HCT116 (cell line): ENCODE measurements around the gene CDH4. TPM values are rescaled to one million over a fixed set of nuclear protein-coding genes. Genes with fewer than 3 reads are reported as not detected.

Experiments
- ATAC-seq: fragments of 200-7000 bp; cut with Tn5 transposase; 2 replicates; pipeline ENCODE4 v1.9.1; 2020; ENCODE audit warnings: mild to moderate bottlenecking, moderate library complexity
- BruUV-seq: library from RNA; stranded (reverse); fragments of 400-500 nt; replicated peaks from 2 replicates; lab custom pipeline; 2021; lab: Mats Ljungman, UMichigan
- CTCF ChIA-PET: fragments of 300-600 bp; sonication (Branson Sonifier 250); formaldehyde crosslinking; loops from one replicate; lab custom pipeline; 2021; ENCODE audit warnings: antibody characterized with exemption; lab: Charles Lee
- POLR2A ChIA-PET: fragments of 300-600, 350-600 bp; sonication (Branson Sonifier 250); formaldehyde crosslinking; loops from one replicate; lab custom pipeline; 2021; ENCODE audit warnings: antibody characterized with exemption; lab: Charles Lee
- RAD21 ChIA-PET, 2 experiments: fragments of 300-600 bp; sonication (Branson Sonifier 250); formaldehyde crosslinking; loops; one replicate each; lab custom pipeline; 2023; ENCODE audit warnings: low total read pairs in 2 of 2; ENCODE audit not compliant: uncharacterized antibody in 2 of 2, unreplicated experiment in 2 of 2, low non-redundant PET in 1 of 2; lab: Charles Lee
- DNase-seq: peaks from one replicate; pipeline ENCODE4 v3.0.0-alpha.2; 2010; ENCODE audit warnings: low read depth, low spot score
- H2AFZ ChIP-seq: fragments of 200-600 bp; shearing (Covaris generic), sonication (generic); 2 replicates; pipeline ENCODE4 v1.6.1; 2017; ENCODE audit warnings: low read depth, mixed run types, mixed read lengths, antibody characterized with exemption, low read length; ENCODE audit not compliant: poor library complexity, severe bottlenecking
- H3K27ac ChIP-seq: 2 replicates; pipeline ENCODE4 v1.5.1; 2012; ENCODE audit warnings: low read depth, low read length
- H3K27me3 ChIP-seq: fragments of 200-600 bp; sonication (generic); 2 replicates; pipeline ENCODE4 v1.6.1; 2016; ENCODE audit warnings: mixed run types, low read length, mixed read lengths; ENCODE audit not compliant: insufficient read depth
- H3K36me3 ChIP-seq, 2 experiments: fragments of 200-500 bp in 1 of 2; fragments of 200-600 bp in 1 of 2; sonication (Bioruptor generic) in 1 of 2; sonication (generic) in 1 of 2; 2 replicates each; pipeline versions ENCODE4 v1.5.1 to v1.6.1; 2014 to 2016; ENCODE audit warnings: low read length in 2 of 2, inconsistent platforms in 1 of 2, mixed read lengths in 1 of 2, mixed run types in 1 of 2; ENCODE audit not compliant: insufficient read depth in 2 of 2, control insufficient read depth in 1 of 2
- H3K4me1 ChIP-seq, 2 experiments: fragments of 200-600 bp in 1 of 2; sonication (generic) in 1 of 2; 2 replicates each; pipeline versions ENCODE4 v1.5.1 to v1.6.1; 2012 to 2017; ENCODE audit warnings: low read length in 2 of 2, inconsistent platforms in 1 of 2, mild to moderate bottlenecking in 1 of 2, mixed read lengths in 1 of 2, mixed run types in 1 of 2, moderate library complexity in 1 of 2; ENCODE audit not compliant: insufficient read depth in 2 of 2, control insufficient read depth in 1 of 2
- H3K4me2 ChIP-seq: fragments of 200-600 bp; sonication (generic); 2 replicates; pipeline ENCODE4 v1.6.1; 2017; ENCODE audit warnings: mixed run types, low read length, mixed read lengths
- H3K4me3 ChIP-seq, 2 experiments: fragments of 200-600 bp in 1 of 2; sonication (generic) in 1 of 2; replicated peaks in 1 of 2; 2 replicates each; pipeline ENCODE4 v1.5.1; 2011 to 2016; ENCODE audit warnings: low read length in 2 of 2, control low read depth in 1 of 2, low read depth in 1 of 2, mild to moderate bottlenecking in 1 of 2, mixed read lengths in 1 of 2, mixed run types in 1 of 2
- H3K79me2 ChIP-seq: fragments of 200-600 bp; sonication (generic); 2 replicates; pipeline ENCODE4 v1.6.1; 2017; ENCODE audit warnings: mild to moderate bottlenecking, mixed run types, low read length, moderate library complexity, mixed read lengths; ENCODE audit not compliant: insufficient read depth
- H3K9ac ChIP-seq: fragments of 200-600 bp; sonication (generic); 2 replicates; pipeline ENCODE4 v1.6.1; 2016; ENCODE audit warnings: low read length, mixed read lengths
- H3K9me2 ChIP-seq: fragments of 200-600 bp; sonication (generic), shearing (Covaris generic); 2 replicates; pipeline ENCODE4 v1.6.1; 2017; ENCODE audit warnings: mixed run types, mild to moderate bottlenecking, moderate library complexity; ENCODE audit not compliant: insufficient read depth
- H3K9me3 ChIP-seq, 2 experiments: fragments of 200-500 bp in 1 of 2; fragments of 200-600 bp in 1 of 2; sonication (Bioruptor generic) in 1 of 2; sonication (generic) in 1 of 2; 2 replicates each; pipeline ENCODE4 v1.6.1; 2014 to 2017; ENCODE audit warnings: low read length in 2 of 2, mixed read lengths in 2 of 2, inconsistent platforms in 1 of 2, low read depth in 1 of 2, mild to moderate bottlenecking in 1 of 2, mixed run types in 1 of 2, moderate library complexity in 1 of 2; ENCODE audit not compliant: control insufficient read depth in 1 of 2, insufficient read depth in 1 of 2
- H4K20me1 ChIP-seq: fragments of 200-600 bp; sonication (generic), shearing (Covaris generic); 2 replicates; pipeline ENCODE4 v1.6.1; 2017; ENCODE audit warnings: mixed run types, mild to moderate bottlenecking, moderate library complexity; ENCODE audit not compliant: insufficient read depth
- CEBPB ChIP-seq: IDR thresholded peaks from 2 replicates; pipeline ENCODE4 v1.6.1; 2012; ENCODE audit warnings: low read depth
- EGR1 ChIP-seq: IDR thresholded peaks from 2 replicates; pipeline ENCODE4 v1.6.1; 2012; ENCODE audit warnings: low read depth
- ELF1 ChIP-seq: IDR thresholded peaks from 2 replicates; pipeline ENCODE4 v1.6.1; 2012; ENCODE audit warnings: low read depth, borderline replicate concordance
- EZH2 ChIP-seq: fragments of 200-600 bp; sonication (generic); IDR thresholded peaks from 2 replicates; pipeline ENCODE4 v1.6.1; 2017; ENCODE audit warnings: antibody characterized with exemption, mixed run types
- EZH2phosphoT487 ChIP-seq: fragments of 200-600 bp; IDR thresholded peaks from 2 replicates; pipeline ENCODE4 v1.6.1; 2018; ENCODE audit warnings: antibody characterized with exemption, borderline replicate concordance
- FOSL1 ChIP-seq: IDR thresholded peaks from 2 replicates; pipeline ENCODE4 v1.6.1; 2012; ENCODE audit warnings: low read depth
- POLR2A ChIP-seq: IDR thresholded peaks from 2 replicates; pipeline ENCODE4 v1.7.0; 2011; ENCODE audit warnings: borderline replicate concordance; ENCODE audit not compliant: insufficient read depth, insufficient read length; ENCODE audit errors: extremely low read depth
- POLR2AphosphoS5 ChIP-seq: IDR thresholded peaks from 2 replicates; pipeline ENCODE4 v1.6.1; 2011; ENCODE audit warnings: mild to moderate bottlenecking, low read depth, low read length, moderate library complexity
- SP1 ChIP-seq: IDR thresholded peaks from 2 replicates; pipeline ENCODE4 v1.6.1; 2012; ENCODE audit warnings: low read depth
- SRF ChIP-seq: IDR thresholded peaks from 2 replicates; pipeline ENCODE4 v1.6.1; 2012; ENCODE audit warnings: low read depth
- TCF7L2 ChIP-seq: IDR thresholded peaks from 2 replicates; pipeline ENCODE4 v1.7.0; 2011; ENCODE audit warnings: borderline replicate concordance, inconsistent platforms; ENCODE audit not compliant: insufficient read depth, insufficient read length; ENCODE audit errors: extremely low read depth
- ZFX ChIP-seq: fragments of 450-650 bp; IDR thresholded peaks from 2 replicates; pipeline ENCODE4 v1.6.1; 2017
- ZNF274 ChIP-seq: fragments of 200-500 bp; sonication (Bioruptor generic); IDR thresholded peaks from 2 replicates; pipeline ENCODE4 v1.6.1; 2014; ENCODE audit warnings: mild to moderate bottlenecking, low read depth, low read length, inconsistent platforms
- intact Hi-C: fragments of 100-400 bp; cut with micrococcal nuclease; formaldehyde crosslinking; loops from 2 replicates; pipeline ENCODE4 v1.10.0; 2022
- total RNA-seq: library from RNA; stranded (reverse); gene quantifications from one replicate; pipeline ENCODE4 v1.2.1, GENCODE V29; 2021; ENCODE audit not compliant: unreplicated experiment
- TF ChIP-seq, protein P1 (sequence below), 3 experiments: fragments of 200-600 bp in 1 of 3; sonication (generic) in 1 of 3; IDR thresholded peaks in 2 of 3; conservative IDR thresholded peaks in 1 of 3; 2 replicates each; pipeline ENCODE4 v1.5.1; 2012 to 2017; ENCODE audit warnings: low read depth in 2 of 3, low read length in 2 of 3, antibody characterized with exemption in 1 of 3, borderline replicate concordance in 1 of 3, control low read depth in 1 of 3, mild to moderate bottlenecking in 1 of 3, mixed read lengths in 1 of 3, mixed run types in 1 of 3, moderate library complexity in 1 of 3; ENCODE audit not compliant: insufficient read depth in 1 of 3
- TF ChIP-seq, protein P2 (sequence below): IDR thresholded peaks from 2 replicates; pipeline ENCODE4 v1.6.1; 2011; ENCODE audit warnings: mild to moderate bottlenecking, low read length, moderate library complexity; ENCODE audit not compliant: insufficient replicate concordance; ENCODE audit errors: extremely low read depth
- TF ChIP-seq, protein P3 (sequence below): IDR thresholded peaks from 2 replicates; pipeline ENCODE4 v1.6.1; 2012
- TF ChIP-seq, protein P4 (sequence below): IDR thresholded peaks from 2 replicates; pipeline ENCODE4 v1.6.1; 2012

Gene CDH4
- total RNA-seq, 1 experiment from 2014 or later, result not detected

DNA sequence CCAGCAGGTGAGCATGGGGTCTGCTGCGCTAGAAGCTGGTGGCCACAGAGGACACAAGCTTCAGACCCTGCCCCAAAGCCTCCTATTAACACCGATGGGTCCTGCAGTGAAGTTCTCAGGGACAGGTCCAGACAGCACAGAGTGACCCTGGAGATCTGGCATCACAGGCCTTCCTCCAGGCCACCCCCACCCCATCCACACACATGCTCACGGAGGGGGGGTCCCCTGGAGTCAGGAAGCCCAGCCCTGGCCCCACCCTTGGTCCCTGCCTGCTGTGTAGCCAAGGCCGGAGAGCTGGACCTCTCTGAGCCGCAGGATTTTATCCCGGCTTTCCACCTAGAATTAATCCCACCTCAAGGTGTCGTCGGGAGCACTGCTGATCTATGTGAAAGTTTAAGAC, 646.3 kb downstream of the CDH4 start:
- Histone ChIP-seq H3K9me3 (no peaks in the 10 kb centered on the region), H3K4me3 (no peak overlapping the region), H3K36me3 (no peaks in the 10 kb centered on the region), H3K27me3 (peaks cover 5% of the 10 kb centered on the region; the same call in 1 of the 2 replicates), H3K4me1 (no peaks in the 10 kb centered on the region), H2AFZ (no peak overlapping the region), H3K79me2 (no peaks in the 10 kb centered on the region), H4K20me1 (no peaks in the 10 kb centered on the region), H3K27ac (no peak overlapping the region), H3K9ac (no peak overlapping the region), H3K4me2 (no peak overlapping the region), H3K9me2 (no peaks in the 10 kb centered on the region)
- TF ChIP-seq ZFX, result no peak
- TF ChIP-seq EGR1, result no peak
- TF ChIP-seq ZNF274, result no peak
- TF ChIP-seq, protein P1, sequence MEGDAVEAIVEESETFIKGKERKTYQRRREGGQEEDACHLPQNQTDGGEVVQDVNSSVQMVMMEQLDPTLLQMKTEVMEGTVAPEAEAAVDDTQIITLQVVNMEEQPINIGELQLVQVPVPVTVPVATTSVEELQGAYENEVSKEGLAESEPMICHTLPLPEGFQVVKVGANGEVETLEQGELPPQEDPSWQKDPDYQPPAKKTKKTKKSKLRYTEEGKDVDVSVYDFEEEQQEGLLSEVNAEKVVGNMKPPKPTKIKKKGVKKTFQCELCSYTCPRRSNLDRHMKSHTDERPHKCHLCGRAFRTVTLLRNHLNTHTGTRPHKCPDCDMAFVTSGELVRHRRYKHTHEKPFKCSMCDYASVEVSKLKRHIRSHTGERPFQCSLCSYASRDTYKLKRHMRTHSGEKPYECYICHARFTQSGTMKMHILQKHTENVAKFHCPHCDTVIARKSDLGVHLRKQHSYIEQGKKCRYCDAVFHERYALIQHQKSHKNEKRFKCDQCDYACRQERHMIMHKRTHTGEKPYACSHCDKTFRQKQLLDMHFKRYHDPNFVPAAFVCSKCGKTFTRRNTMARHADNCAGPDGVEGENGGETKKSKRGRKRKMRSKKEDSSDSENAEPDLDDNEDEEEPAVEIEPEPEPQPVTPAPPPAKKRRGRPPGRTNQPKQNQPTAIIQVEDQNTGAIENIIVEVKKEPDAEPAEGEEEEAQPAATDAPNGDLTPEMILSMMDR (IDR thresholded peaks at IDR 0.05 in 2 of 3, conservative IDR thresholded peaks at IDR 0.05 in 1 of 3; ENCODE audit: borderline replicate concordance in 1 of 3, insufficient read depth in 1 of 3, low read depth in 2 of 3, low read length in 2 of 3), result no peak
- no peak for TF ChIP-seq CEBPB
- TF ChIP-seq, protein P2, sequence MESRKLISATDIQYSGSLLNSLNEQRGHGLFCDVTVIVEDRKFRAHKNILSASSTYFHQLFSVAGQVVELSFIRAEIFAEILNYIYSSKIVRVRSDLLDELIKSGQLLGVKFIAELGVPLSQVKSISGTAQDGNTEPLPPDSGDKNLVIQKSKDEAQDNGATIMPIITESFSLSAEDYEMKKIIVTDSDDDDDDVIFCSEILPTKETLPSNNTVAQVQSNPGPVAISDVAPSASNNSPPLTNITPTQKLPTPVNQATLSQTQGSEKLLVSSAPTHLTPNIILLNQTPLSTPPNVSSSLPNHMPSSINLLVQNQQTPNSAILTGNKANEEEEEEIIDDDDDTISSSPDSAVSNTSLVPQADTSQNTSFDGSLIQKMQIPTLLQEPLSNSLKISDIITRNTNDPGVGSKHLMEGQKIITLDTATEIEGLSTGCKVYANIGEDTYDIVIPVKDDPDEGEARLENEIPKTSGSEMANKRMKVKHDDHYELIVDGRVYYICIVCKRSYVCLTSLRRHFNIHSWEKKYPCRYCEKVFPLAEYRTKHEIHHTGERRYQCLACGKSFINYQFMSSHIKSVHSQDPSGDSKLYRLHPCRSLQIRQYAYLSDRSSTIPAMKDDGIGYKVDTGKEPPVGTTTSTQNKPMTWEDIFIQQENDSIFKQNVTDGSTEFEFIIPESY, result no peak
- TF ChIP-seq SP1, result no peak
- TF ChIP-seq EZH2phosphoT487, result no peak
- TF ChIP-seq TCF7L2, result no peak
- TF ChIP-seq, protein P3, sequence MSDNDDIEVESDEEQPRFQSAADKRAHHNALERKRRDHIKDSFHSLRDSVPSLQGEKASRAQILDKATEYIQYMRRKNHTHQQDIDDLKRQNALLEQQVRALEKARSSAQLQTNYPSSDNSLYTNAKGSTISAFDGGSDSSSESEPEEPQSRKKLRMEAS, result no peak
- no peak for TF ChIP-seq POLR2A
- TF ChIP-seq, protein P4, sequence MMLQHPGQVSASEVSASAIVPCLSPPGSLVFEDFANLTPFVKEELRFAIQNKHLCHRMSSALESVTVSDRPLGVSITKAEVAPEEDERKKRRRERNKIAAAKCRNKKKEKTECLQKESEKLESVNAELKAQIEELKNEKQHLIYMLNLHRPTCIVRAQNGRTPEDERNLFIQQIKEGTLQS, result no peak
- no peak for TF ChIP-seq ELF1
- TF ChIP-seq FOSL1, result no peak
- no peak for TF ChIP-seq POLR2AphosphoS5
- TF ChIP-seq SRF, result no peak
- TF ChIP-seq EZH2, result no peak
- intact Hi-C loops, result loop anchor here (5.0 kb wide), 2 partner anchors 1841 to 1951 kb away; no protein-coding TSS in a partner anchor
- no peak for DNase-seq
- BruUV-seq, result no TSS peak
- RAD21 ChIA-PET, result no interaction called here
- POLR2A ChIA-PET, result no interaction called here
- CTCF ChIA-PET, result no interaction called here
- no peak for ATAC-seq
